ENCODE data around the gene KLHDC8B.
A peak's percentile ranks its signal among the peaks of the same experiment; 100 is the strongest.

KLHDC8B gene

DNA sequence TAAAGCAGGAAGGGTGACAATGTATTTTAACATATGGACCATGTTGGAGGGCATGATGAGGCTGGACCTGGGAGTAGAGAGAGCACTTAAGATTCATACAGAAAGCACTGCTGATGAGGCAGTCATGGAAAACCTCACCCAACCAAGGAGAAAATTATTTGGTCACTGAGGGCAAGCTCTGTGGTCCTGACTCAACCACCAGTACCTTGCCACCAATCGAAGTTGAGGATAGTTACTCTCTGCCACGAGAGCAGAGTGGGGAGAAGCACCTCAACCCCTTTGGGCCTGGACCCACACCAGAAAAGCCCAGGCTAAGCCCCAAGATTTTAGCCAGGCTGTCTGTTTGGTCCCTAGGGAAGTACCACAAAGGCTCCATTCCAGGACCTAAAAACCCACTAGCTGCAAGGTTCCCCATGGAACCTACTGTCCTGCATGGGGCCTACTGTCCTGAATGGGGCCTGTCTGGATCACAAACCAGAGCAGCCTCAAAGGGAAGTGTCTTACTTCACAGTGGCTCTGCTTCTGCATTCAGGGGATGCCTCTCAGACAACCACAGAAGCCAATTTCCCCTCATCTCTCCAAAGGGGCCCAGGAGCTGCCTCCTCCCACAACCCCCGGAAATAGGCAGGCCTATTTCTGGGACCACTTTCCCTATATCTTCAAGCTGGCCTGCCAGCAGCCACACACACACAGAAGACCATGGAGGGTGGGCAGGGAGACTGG lies 9.4 kb upstream of the KLHDC8B start:
- DNase-seq (ENCODE audit: insufficient read length), result no peak
- no peak for FAIRE-seq
- TF ChIP-seq POLR2AphosphoS5 (IDR thresholded peaks at IDR 0.05; ENCODE audit: low read depth, low read length) (no peak), TAF1 (IDR thresholded peaks at IDR 0.05; ENCODE audit: borderline replicate concordance, low read depth, low read length) (no peak), POLR2A (IDR thresholded peaks at IDR 0.05; ENCODE audit: low read depth, low read length) (peak; percentile 30)

DNA sequence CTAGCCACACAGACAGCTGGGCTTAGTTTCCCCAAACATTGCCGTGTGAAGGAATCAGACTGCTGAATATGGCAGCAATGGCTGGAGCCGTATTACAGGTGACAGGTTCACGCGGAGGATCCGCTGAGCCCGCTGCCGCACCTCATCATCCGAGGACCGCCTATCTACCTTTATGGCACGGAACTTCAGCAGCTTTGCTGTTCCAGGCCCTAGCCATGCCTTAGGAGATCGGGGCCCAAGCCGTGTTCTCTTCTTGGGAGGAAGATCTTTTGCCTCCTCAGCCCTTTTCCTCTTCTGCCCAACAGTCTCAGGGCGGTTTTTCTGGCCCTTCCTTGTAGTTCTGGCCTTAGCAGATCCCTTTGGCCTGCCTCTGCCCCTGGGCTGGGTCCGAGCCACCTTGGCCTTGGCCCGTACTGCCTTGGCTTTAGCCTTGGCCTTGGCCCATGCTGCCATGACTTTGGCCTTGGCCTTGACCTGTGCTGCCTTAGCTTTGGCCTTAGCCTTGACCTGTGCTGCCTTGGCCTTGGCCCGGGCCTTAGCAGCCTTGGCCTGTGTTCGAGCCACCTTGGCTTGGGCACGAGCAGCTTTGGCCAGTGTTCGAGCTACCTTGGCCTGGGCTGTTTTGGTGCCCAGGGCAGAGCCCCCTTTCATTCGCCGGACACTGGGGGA lies 8.5 kb upstream of the KLHDC8B start:
- TF ChIP-seq POLR2A (IDR thresholded peaks at IDR 0.05; ENCODE audit: low read depth, low read length), result peak; percentile 24; the same call in 1 of the 2 replicates
- TF ChIP-seq TAF1 (IDR thresholded peaks at IDR 0.05; ENCODE audit: borderline replicate concordance, low read depth, low read length), result no peak
- peak; percentile 22; the same call in 1 of the 2 replicates for TF ChIP-seq POLR2AphosphoS5 (IDR thresholded peaks at IDR 0.05; ENCODE audit: low read depth, low read length)
- no peak for FAIRE-seq
- no peak for DNase-seq (ENCODE audit: insufficient read length)

DNA sequence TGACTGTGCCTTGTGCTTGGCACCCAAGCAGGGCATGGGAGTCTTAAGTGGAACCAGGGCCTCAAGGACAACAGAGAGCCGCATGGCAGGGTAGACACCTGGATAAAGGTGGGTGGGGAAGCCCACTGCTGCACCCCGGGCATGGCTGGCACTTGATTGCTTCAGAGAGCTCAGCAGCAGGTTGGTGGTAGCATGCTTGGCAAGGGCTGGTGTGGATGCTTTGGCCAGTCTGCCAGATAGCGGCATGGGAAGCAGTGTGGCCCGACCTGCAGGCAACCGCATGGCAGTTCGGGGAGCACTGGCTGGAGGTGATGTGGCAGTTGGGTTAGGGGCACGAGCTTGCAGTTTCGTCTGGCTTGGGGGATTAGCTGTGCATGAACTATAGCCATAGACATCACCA lies 7.8 kb upstream of the KLHDC8B start:
- TF ChIP-seq POLR2A (IDR thresholded peaks at IDR 0.05; ENCODE audit: low read depth, low read length) (no peak), POLR2AphosphoS5 (IDR thresholded peaks at IDR 0.05; ENCODE audit: low read depth, low read length) (no peak), TAF1 (IDR thresholded peaks at IDR 0.05; ENCODE audit: borderline replicate concordance, low read depth, low read length) (no peak)
- DNase-seq (ENCODE audit: insufficient read length), result no peak
- FAIRE-seq, result no peak

DNA sequence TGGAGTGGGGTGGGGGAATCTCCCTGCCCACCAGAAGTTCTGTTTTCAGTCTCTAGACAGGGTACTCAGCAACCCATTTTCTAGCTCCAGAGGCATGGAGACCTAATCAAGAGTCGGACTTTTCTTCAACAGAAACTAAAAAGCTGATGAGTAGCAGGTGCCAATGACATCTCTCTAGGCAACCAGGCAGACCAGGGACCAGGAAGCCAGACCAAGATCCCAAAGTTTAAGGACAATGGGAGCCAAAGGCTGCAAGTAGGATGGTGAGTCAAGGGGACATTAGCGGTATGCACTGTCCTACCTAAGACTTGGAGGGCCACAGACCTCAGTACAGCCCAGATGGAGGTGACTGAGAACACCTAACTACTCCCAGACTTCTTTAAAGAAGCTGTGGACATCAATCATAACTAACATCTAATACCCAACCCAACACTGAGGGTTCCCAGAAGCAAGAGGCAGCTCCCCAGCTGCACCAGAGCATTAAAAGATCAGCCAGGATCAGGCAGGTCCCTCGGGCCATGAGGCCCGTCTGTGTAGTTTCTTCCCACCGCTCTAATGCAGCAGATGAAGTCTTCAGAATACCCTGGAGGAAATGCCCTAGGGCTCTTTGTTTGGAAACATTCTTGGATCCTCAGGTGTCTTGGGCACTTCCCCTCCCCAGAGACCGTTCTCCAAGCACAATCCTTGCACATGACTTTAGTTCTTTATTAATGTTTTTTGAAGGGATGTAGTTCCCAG lies 6.2 kb upstream of the KLHDC8B start:
- FAIRE-seq (peak; percentile 46), DNase-seq (ENCODE audit: insufficient read length) (no peak)
- TF ChIP-seq POLR2AphosphoS5 (IDR thresholded peaks at IDR 0.05; ENCODE audit: low read depth, low read length) (no peak; the same call in 1 of the 2 replicates), TAF1 (IDR thresholded peaks at IDR 0.05; ENCODE audit: borderline replicate concordance, low read depth, low read length) (no peak)

DNA sequence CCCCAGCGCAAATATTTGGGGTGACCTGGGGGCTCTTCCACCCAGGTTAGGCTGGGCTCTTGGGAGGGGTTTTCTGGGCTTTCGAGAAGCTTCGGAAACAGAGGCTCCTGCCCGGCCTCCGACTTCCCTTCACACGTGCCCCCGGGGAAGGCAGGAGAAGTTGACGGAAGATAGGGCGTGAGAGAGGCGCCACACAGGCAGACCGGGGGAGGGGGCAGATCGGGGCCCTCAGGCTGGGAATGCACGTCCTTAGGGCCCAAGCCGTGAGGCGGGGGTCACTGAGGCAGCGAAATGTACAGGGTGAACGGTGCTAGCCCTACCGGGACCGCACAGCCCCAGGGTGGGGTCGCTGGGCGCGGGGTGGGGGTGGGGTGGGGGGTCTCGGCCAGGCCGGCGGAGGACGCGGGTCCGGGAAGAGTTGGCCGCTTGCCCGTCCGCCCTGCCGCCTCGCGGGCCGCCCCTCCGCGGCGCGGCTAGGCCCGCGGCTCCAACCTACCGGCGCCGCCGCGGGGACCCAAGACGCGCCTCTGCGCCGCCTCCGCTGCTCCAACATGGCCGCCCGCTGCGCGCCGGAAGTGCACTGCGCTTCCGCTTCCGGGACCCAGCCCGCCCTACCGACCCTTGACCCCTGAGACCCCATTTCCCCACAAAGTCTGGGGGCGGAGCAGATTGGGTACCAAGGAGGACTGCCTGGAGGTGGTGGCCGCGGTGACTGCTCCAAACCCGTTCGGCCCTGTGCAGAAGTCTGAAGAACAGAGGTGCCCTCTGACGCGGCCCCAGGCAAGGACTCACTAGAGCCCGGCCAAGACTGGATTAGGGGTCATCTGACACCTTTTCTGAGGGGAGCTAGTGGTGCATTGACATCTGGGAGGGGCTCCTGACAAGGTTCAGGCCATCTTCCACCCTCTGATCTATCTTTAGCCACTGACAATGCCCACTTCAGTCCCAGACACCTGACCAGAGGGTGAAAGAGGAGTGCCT lies 5.3 kb upstream of the KLHDC8B start, which contains the start of gene CCDC71:
TSS of gene CCDC71 (minus strand) at position 561 of the 981 bp plus-strand sequence. CDS start 2,123 bp downstream, outside the sequence.
- TF ChIP-seq TAF1 (IDR thresholded peaks at IDR 0.05; ENCODE audit: borderline replicate concordance, low read depth, low read length) (peak; percentile 58; the same call in 1 of the 2 replicates), POLR2AphosphoS5 (IDR thresholded peaks at IDR 0.05; ENCODE audit: low read depth, low read length) (peak; percentile 85), POLR2A (IDR thresholded peaks at IDR 0.05; ENCODE audit: low read depth, low read length) (peak; percentile 84)
- DNase-seq (ENCODE audit: insufficient read length), result peak; percentile 90
- peak; percentile 99 for FAIRE-seq

DNA sequence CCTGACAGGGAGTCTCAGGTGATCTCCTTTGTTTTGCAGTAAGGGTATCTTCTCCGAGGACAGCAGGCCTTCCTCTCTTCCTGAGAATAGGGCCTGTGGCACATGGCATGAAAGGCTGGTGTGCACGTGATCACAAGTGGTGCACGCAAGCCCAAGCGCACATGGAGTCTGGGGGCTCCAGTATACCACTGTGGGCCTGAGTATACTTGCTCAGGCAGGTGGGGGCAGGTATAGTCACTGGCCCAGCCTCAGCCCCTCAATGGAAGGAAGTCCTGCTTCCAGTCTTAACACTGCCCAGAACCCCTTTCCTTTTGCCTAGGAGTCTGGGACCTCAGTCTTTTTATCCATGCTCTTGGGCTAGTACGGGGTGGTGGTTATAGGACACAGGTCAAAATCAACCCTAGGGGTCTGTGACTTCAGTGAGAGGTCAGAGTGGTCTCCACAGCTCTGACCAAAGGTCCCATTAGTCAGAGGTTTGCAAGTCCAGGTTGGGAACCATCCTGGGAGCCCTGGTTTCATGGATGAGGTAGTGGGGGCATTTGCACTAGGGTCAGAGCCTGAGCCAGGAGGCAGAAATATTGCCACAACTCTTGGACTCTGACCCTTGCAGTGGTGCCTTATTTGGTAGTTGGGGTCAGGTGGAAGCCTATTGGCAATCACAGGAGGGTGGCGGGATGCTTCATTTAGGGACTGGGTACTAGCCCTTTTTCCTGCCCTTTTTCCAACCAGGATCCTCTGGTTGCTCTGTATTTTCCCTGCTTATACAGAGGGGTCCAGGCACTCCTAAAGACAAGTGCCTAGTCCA lies 4.4 kb upstream of the KLHDC8B start:
- DNase-seq (ENCODE audit: insufficient read length) (no peak), FAIRE-seq (no peak)
- TF ChIP-seq POLR2AphosphoS5 (IDR thresholded peaks at IDR 0.05; ENCODE audit: low read depth, low read length), result no peak
- TF ChIP-seq TAF1 (IDR thresholded peaks at IDR 0.05; ENCODE audit: borderline replicate concordance, low read depth, low read length), result no peak
- TF ChIP-seq POLR2A (IDR thresholded peaks at IDR 0.05; ENCODE audit: low read depth, low read length), result no peak

DNA sequence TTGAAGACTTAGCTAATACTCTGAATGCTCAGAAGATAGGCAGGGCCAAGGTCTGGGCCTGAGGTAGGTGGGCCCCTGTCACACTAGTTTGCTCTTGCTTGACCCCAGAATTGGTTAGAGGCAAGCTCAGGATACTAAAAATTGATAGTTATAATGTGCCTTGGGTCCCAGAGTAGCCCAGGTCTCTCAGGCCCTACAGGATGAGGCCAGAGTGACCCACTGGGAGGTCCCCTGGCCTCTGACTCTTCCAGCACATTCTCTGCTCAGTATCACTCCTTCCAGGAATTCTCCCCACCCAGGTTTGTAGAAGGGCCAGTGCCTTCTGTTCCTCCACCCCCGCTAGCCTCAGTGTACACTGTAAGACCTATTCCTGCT lies 667 bp upstream of the KLHDC8B start:
- no peak for DNase-seq (ENCODE audit: insufficient read length)
- no peak for TF ChIP-seq POLR2AphosphoS5 (IDR thresholded peaks at IDR 0.05; ENCODE audit: low read depth, low read length)
- TF ChIP-seq TAF1 (IDR thresholded peaks at IDR 0.05; ENCODE audit: borderline replicate concordance, low read depth, low read length), result no peak
- TF ChIP-seq POLR2A (IDR thresholded peaks at IDR 0.05; ENCODE audit: low read depth, low read length), result no peak
- no peak for FAIRE-seq

DNA sequence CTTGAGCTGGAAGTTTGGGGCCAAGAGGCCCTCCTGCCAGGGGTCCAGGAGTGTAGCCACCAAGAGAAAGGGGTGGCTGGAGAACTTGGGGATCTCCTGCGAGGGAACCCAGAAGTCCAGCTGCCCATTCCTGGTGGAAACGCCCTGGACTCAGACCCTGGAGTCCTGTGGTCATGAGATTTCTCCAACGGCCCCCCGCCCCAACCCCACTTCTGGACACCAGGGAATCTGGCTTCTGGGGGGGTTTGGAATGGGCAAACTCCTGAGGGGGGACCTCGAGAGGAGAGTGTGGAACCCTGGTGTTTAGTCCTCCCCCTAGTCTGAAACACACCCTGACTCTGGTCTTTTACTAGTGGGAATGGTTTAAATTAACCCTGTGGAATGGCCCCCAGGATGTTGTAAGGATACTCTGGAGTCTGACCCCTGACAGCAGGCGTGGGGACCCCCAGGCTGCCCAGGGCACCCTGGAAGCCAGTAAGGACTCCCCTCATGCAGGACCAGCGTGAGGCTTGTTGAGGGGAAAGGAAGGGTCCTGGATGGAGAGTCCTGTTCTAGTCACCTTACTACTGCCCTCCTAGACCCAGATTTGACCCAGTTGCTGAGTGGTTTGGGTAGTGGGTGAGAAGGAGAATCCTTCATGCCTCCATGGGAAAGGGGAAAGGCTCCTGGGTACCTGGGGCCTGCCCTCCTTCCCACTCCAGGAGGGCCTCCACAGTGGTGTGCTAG lies 540 bp downstream of the KLHDC8B start:
- FAIRE-seq (no peak), DNase-seq (ENCODE audit: insufficient read length) (no peak)
- TF ChIP-seq POLR2AphosphoS5 (IDR thresholded peaks at IDR 0.05; ENCODE audit: low read depth, low read length) (no peak), POLR2A (IDR thresholded peaks at IDR 0.05; ENCODE audit: low read depth, low read length) (no peak), TAF1 (IDR thresholded peaks at IDR 0.05; ENCODE audit: borderline replicate concordance, low read depth, low read length) (no peak)

GRCh38 chr3:49172551-49173041 lies 1.2 kb downstream of the KLHDC8B start:
- FAIRE-seq (no peak), DNase-seq (ENCODE audit: insufficient read length) (no peak)
- TF ChIP-seq POLR2A (IDR thresholded peaks at IDR 0.05; ENCODE audit: low read depth, low read length), result no peak
- no peak for TF ChIP-seq TAF1 (IDR thresholded peaks at IDR 0.05; ENCODE audit: borderline replicate concordance, low read depth, low read length)
- no peak for TF ChIP-seq POLR2AphosphoS5 (IDR thresholded peaks at IDR 0.05; ENCODE audit: low read depth, low read length)
